ENCODE data around the gene LARP1B.
"Not testable (repeated sequence)": the region's sequence is repeated elsewhere in the genome, so short reads cannot be mapped to it uniquely, and the experiment has no call there.

LARP1B gene

GRCh38 chr4:128060699-128061565 lies at the start of gene LARP1B:
LARP1B (plus strand) TSS chr4:128061312; CDS start chr4:128074952, 13,640 bp downstream.
- peak within 1 kb of the TSS; percentile 82 for H3K4me3 ChIP-seq (ENCODE audit: low read depth, low read length)
- in situ Hi-C loops (cut with HindIII; ENCODE audit: low sequenced_read_pairs) = no loop called here
- peak; percentile 83 for DNase-seq (ENCODE audit: low read depth)
- TF ChIP-seq, protein P1, sequence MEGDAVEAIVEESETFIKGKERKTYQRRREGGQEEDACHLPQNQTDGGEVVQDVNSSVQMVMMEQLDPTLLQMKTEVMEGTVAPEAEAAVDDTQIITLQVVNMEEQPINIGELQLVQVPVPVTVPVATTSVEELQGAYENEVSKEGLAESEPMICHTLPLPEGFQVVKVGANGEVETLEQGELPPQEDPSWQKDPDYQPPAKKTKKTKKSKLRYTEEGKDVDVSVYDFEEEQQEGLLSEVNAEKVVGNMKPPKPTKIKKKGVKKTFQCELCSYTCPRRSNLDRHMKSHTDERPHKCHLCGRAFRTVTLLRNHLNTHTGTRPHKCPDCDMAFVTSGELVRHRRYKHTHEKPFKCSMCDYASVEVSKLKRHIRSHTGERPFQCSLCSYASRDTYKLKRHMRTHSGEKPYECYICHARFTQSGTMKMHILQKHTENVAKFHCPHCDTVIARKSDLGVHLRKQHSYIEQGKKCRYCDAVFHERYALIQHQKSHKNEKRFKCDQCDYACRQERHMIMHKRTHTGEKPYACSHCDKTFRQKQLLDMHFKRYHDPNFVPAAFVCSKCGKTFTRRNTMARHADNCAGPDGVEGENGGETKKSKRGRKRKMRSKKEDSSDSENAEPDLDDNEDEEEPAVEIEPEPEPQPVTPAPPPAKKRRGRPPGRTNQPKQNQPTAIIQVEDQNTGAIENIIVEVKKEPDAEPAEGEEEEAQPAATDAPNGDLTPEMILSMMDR (IDR thresholded peaks at IDR 0.05; ENCODE audit: low read depth, low read length, missing control alignments) = no peak

DNA sequence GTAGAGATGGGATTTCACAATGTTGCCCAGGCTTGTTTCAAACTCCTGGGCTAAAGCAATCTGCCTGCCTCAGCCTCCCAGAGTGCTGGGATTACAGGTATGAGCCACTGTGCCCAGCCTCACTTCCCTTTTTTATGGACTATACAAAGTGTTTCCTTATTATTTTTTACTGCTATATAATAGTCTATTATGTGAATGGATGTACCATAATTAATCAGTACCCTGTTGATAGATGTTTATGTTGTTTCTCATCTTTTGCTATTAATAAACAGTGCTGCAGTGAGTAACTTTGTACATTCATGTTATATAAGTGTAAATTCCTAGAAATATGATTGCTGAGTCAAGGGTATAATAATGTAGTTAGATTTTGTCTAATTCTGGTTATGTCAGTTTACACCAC lies 35.8 kb upstream of the LARP1B start:
- no peak for DNase-seq (ENCODE audit: low read depth)
- in situ Hi-C loops (cut with HindIII; ENCODE audit: low sequenced_read_pairs) = no loop called here
- H3K4me3 ChIP-seq (ENCODE audit: low read depth, low read length) = no peak overlapping the region
- TF ChIP-seq, protein P1 (IDR thresholded peaks at IDR 0.05; ENCODE audit: low read depth, low read length, missing control alignments) = no peak

- TF ChIP-seq, protein P1 (IDR thresholded peaks at IDR 0.05; ENCODE audit: low read depth, low read length, missing control alignments) = no peak
- in situ Hi-C loops (cut with HindIII; ENCODE audit: low sequenced_read_pairs) = no loop called here
- H3K4me3 ChIP-seq (ENCODE audit: low read depth, low read length) = no peak overlapping the region
- DNase-seq (ENCODE audit: low read depth) = no peak
Observed at GRCh38 chr4:128029907-128030306, 31.2 kb upstream of the LARP1B start.

- in situ Hi-C loops (cut with HindIII; ENCODE audit: low sequenced_read_pairs) = no loop called here
- TF ChIP-seq, protein P1 (IDR thresholded peaks at IDR 0.05; ENCODE audit: low read depth, low read length, missing control alignments) = no peak
- DNase-seq (ENCODE audit: low read depth) = no peak
- no peak overlapping the region for H3K4me3 ChIP-seq (ENCODE audit: low read depth, low read length)
Observed at GRCh38 chr4:128031756-128032384, 29.2 kb upstream of the LARP1B start.

GRCh38 chr4:128039568-128039967 lies 21.5 kb upstream of the LARP1B start:
- in situ Hi-C loops (cut with HindIII; ENCODE audit: low sequenced_read_pairs) = no loop called here
- TF ChIP-seq, protein P1 (IDR thresholded peaks at IDR 0.05; ENCODE audit: low read depth, low read length, missing control alignments) = no peak
- H3K4me3 ChIP-seq (ENCODE audit: low read depth, low read length) = no peak overlapping the region
- DNase-seq (ENCODE audit: low read depth) = no peak

DNA sequence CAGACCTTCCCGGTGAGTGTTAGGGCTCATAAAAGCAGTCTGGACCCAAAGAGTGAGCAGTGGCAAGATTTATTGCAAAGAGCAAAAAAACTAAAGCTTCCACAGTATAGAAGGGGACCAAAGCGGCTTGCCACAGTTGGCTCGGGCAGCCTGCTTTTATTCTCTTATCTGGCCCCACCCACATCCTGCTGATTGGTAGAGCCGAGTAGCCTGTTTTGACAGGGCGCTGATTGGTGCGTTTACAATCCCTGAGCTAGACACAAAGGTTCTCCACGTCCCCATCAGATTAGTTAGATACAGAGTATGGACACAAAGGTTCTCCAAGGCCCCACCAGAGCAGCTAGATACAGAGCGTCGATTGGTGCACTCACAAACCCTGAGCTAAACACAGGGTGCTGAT lies 14.1 kb upstream of the LARP1B start:
- DNase-seq (ENCODE audit: low read depth); in situ Hi-C loops (cut with HindIII; ENCODE audit: low sequenced_read_pairs): not testable (repeated sequence)

DNA sequence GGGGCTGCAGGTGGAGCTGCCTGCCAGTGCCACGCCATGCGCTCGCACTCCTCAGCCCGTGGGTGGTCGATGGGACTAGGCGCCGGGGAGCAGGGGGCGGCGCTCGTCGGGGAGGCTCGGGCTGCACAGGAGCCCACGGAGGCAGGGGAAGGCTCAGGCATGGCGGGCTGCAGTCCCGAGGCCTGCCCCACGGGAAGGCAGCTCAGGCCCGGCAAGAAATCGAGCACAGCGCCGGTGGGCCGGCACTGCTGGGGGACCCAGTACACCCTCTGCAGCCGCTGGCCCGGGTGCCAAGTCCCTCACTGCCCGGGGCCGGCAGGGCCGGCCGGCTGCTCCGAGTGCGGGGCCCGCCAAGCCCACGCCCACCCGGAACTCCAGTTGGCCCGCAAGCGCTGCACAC lies 13.6 kb upstream of the LARP1B start:
- H3K4me3 ChIP-seq (ENCODE audit: low read depth, low read length); DNase-seq (ENCODE audit: low read depth); in situ Hi-C loops (cut with HindIII; ENCODE audit: low sequenced_read_pairs): not testable (repeated sequence)

More for the DNA sequence above, 14.1 kb upstream of the LARP1B start:
- not testable (repeated sequence) for H3K4me3 ChIP-seq (ENCODE audit: low read depth, low read length)
